ENCODE results near the gene SV2C.

- TF ChIP-seq YY1 (IDR thresholded peaks at IDR 0.05) (no peak), CTCF (IDR thresholded peaks at IDR 0.05; ENCODE audit: low read depth, low read length, missing input control) (no peak), SP1 (IDR thresholded peaks at IDR 0.05) (no peak), TAF1 (conservative IDR thresholded peaks at IDR 0.05) (no peak), EGR1 (IDR thresholded peaks at IDR 0.05; ENCODE audit: low read depth in 2 of 2) (no peak), RAD21 (IDR thresholded peaks at IDR 0.05) (no peak), GABPA (IDR thresholded peaks at IDR 0.05 in 1 of 2, conservative IDR thresholded peaks at IDR 0.05 in 1 of 2) (no peak), REST (IDR thresholded peaks at IDR 0.05) (no peak), MAX (IDR thresholded peaks at IDR 0.05) (no peak), FOXA1 (IDR thresholded peaks at IDR 0.05) (no peak)
These were observed 123.9 kb downstream of the SV2C start for GRCh38 chr5:76207120-76207519.

Measured in liver (tissue), 3 donors.